NT2/D1 (cell line): ENCODE data around the gene OR10A3.

ENCODE experiments used
- SUZ12 ChIP-seq: IDR thresholded peaks from 2 replicates; pipeline ENCODE4 v1.6.1; 2011; ENCODE audit not compliant: insufficient read length, insufficient read depth; ENCODE audit errors: extremely low read depth
- YY1 ChIP-seq: IDR thresholded peaks from 2 replicates; pipeline ENCODE4 v1.6.1; 2011; ENCODE audit not compliant: insufficient read length, insufficient read depth
- ZNF274 ChIP-seq: IDR thresholded peaks from 2 replicates; pipeline ENCODE4 v1.6.1; 2011; ENCODE audit warnings: mild to moderate bottlenecking, low read depth, low read length

- no peak for TF ChIP-seq ZNF274
- no peak for TF ChIP-seq YY1
- no peak for TF ChIP-seq SUZ12
Measured at GRCh38 chr11:7936615-7937014, 4.9 kb downstream of the OR10A3 start.
